Keratinocyte (primary cell): ENCODE measurements around the gene KRT7.

Experiments
- EZH2 ChIP-seq: IDR thresholded peaks from one replicate; pipeline ENCODE4 v1.6.1; 2012; ENCODE audit warnings: inconsistent platforms, mild to moderate bottlenecking, low read length, moderate library complexity
- TF ChIP-seq, protein P1 (sequence below), 3 experiments: IDR thresholded peaks in 1 of 3; conservative IDR thresholded peaks in 1 of 3; optimal IDR thresholded peaks in 1 of 3; 2 replicates in 2 of 3; 3 replicates in 1 of 3; pipeline versions ENCODE3 to v1.5.1; 2011; ENCODE audit warnings: low read length in 3 of 3, mild to moderate bottlenecking in 3 of 3, moderate library complexity in 2 of 3, control low read depth in 1 of 3, inconsistent platforms in 1 of 3; ENCODE audit not compliant: insufficient read depth in 2 of 3; ENCODE audit errors: extremely low read depth in 1 of 3

DNA sequence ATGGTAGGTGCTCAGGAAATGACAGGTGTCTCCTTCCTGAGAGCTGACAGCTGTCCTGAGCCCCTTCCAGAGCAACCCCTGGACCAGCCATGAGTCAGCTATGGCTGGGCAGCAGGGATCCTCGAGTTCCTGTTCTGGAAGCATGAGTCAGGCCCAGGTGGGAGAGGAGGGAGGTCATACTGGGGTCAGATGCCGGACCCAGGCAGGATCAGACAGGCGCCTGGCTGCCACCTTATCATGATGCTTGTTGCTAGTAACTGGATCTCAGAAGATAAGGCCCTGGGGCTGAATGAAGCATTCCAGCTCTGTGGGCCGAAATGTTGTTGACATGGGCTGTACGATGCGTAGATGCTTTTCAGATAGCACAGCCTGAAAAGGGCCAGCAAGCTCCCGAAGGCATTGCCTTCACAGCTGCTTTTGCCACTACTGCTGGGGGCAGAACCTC is 17.4 kb upstream of the KRT7 start:
- no peak for TF ChIP-seq EZH2
- TF ChIP-seq, protein P1, sequence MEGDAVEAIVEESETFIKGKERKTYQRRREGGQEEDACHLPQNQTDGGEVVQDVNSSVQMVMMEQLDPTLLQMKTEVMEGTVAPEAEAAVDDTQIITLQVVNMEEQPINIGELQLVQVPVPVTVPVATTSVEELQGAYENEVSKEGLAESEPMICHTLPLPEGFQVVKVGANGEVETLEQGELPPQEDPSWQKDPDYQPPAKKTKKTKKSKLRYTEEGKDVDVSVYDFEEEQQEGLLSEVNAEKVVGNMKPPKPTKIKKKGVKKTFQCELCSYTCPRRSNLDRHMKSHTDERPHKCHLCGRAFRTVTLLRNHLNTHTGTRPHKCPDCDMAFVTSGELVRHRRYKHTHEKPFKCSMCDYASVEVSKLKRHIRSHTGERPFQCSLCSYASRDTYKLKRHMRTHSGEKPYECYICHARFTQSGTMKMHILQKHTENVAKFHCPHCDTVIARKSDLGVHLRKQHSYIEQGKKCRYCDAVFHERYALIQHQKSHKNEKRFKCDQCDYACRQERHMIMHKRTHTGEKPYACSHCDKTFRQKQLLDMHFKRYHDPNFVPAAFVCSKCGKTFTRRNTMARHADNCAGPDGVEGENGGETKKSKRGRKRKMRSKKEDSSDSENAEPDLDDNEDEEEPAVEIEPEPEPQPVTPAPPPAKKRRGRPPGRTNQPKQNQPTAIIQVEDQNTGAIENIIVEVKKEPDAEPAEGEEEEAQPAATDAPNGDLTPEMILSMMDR (optimal IDR thresholded peaks at IDR 0.05 in 1 of 3, IDR thresholded peaks at IDR 0.05 in 1 of 3, conservative IDR thresholded peaks at IDR 0.05 in 1 of 3; ENCODE audit: extremely low read depth in 1 of 3, insufficient read depth in 2 of 3, low read length in 3 of 3): no peak
